Liver (tissue), 9 donors: ENCODE measurements around the gene NDUFAF2. TPM values are rescaled to one million over a fixed set of nuclear protein-coding genes. Genes with fewer than 3 reads are reported as not detected.

Experiments used
- DNase-seq: peaks from one replicate; pipeline ENCODE4 v3.0.0-alpha.2; 2017; ENCODE audit warnings: low spot score
- H3K27ac ChIP-seq, 2 donors: one replicate each; pipeline ENCODE4 v1.7.0; 2013; ENCODE audit warnings: inconsistent platforms in 2 of 2, low read length in 2 of 2, control low read depth in 1 of 2, low read depth in 1 of 2, mild to moderate bottlenecking in 1 of 2
- H3K27me3 ChIP-seq, 4 donors: one replicate each; pipeline versions ENCODE4 v1.6.1 to v1.7.0; 2013; ENCODE audit warnings: low read length in 3 of 4, inconsistent platforms in 1 of 4, mild to moderate bottlenecking in 1 of 4, moderate library complexity in 1 of 4; ENCODE audit not compliant: control insufficient read depth in 4 of 4, insufficient read depth in 4 of 4
- H3K36me3 ChIP-seq, 4 donors: one replicate each; pipeline versions ENCODE4 v1.6.1 to v1.7.0; 2013; ENCODE audit warnings: low read length in 3 of 4, mild to moderate bottlenecking in 3 of 4, low read depth in 1 of 4, moderate library complexity in 1 of 4; ENCODE audit not compliant: control insufficient read depth in 4 of 4, insufficient read depth in 3 of 4
- H3K4me1 ChIP-seq, 4 donors: one replicate each; pipeline versions ENCODE4 v1.6.1 to v1.7.0; 2013; ENCODE audit warnings: low read length in 3 of 4, mild to moderate bottlenecking in 3 of 4, moderate library complexity in 1 of 4; ENCODE audit not compliant: control insufficient read depth in 4 of 4, insufficient read depth in 4 of 4
- H3K4me3 ChIP-seq, 3 donors: one replicate each; pipeline versions ENCODE4 v1.6.1 to v1.7.0; 2013; ENCODE audit warnings: low read length in 3 of 3, control low read depth in 1 of 3, low read depth in 1 of 3, mild to moderate bottlenecking in 1 of 3
- H3K9ac ChIP-seq, 2 donors: one replicate each; pipeline ENCODE4 v1.7.0; 2013; ENCODE audit warnings: low read length in 2 of 2, mild to moderate bottlenecking in 2 of 2, moderate library complexity in 2 of 2, control low read depth in 1 of 2, low read depth in 1 of 2
- H3K9me3 ChIP-seq, 4 donors: one replicate each; pipeline versions ENCODE4 v1.6.1 to v1.7.0; 2013; ENCODE audit warnings: low read length in 3 of 4; ENCODE audit not compliant: control insufficient read depth in 4 of 4
- ATF3 ChIP-seq: IDR thresholded peaks from 2 replicates; pipeline ENCODE4 v1.6.1; 2016; ENCODE audit warnings: antibody characterized with exemption
- EGR1 ChIP-seq, 2 donors: IDR thresholded peaks; 2 replicates each; pipeline ENCODE4 v1.6.1; 2016 to 2018; ENCODE audit warnings: antibody characterized with exemption in 2 of 2, low read depth in 2 of 2
- FOXA1 ChIP-seq: IDR thresholded peaks from 2 replicates; pipeline ENCODE4 v1.6.1; 2016; ENCODE audit warnings: antibody characterized with exemption
- FOXA2 ChIP-seq: IDR thresholded peaks from 2 replicates; pipeline ENCODE4 v1.6.1; 2016; ENCODE audit warnings: antibody characterized with exemption
- GABPA ChIP-seq, 2 donors: IDR thresholded peaks in 1 of 2; conservative IDR thresholded peaks in 1 of 2; 2 replicates each; pipeline ENCODE4 v1.6.1; 2016; ENCODE audit warnings: antibody characterized with exemption in 2 of 2, mild to moderate bottlenecking in 1 of 2, moderate library complexity in 1 of 2
- HNF4A ChIP-seq, 2 donors: conservative IDR thresholded peaks; 2 replicates each; pipeline ENCODE4 v1.6.1; 2016; ENCODE audit warnings: antibody characterized with exemption in 2 of 2, mild to moderate bottlenecking in 2 of 2
- HNF4G ChIP-seq: IDR thresholded peaks from 2 replicates; pipeline ENCODE4 v1.6.1; 2016; ENCODE audit warnings: antibody characterized with exemption
- JUND ChIP-seq, 2 donors: IDR thresholded peaks; 2 replicates each; pipeline ENCODE4 v1.6.1; 2016; ENCODE audit warnings: antibody characterized with exemption in 2 of 2
- MAX ChIP-seq: IDR thresholded peaks from 2 replicates; pipeline ENCODE4 v1.6.1; 2016; ENCODE audit warnings: antibody characterized with exemption
- NR2F2 ChIP-seq: IDR thresholded peaks from 2 replicates; pipeline ENCODE4 v1.6.1; 2016; ENCODE audit warnings: antibody characterized with exemption
- RAD21 ChIP-seq, 2 donors: IDR thresholded peaks; 2 replicates each; pipeline ENCODE4 v1.6.1; 2016; ENCODE audit warnings: antibody characterized with exemption in 2 of 2, mild to moderate bottlenecking in 2 of 2
- REST ChIP-seq: IDR thresholded peaks from 2 replicates; pipeline ENCODE4 v1.6.1; 2016; ENCODE audit warnings: antibody characterized with exemption, mild to moderate bottlenecking
- RXRA ChIP-seq, 2 donors: IDR thresholded peaks; 2 replicates each; pipeline ENCODE4 v1.6.1; 2017 to 2018; ENCODE audit warnings: antibody characterized with exemption in 2 of 2, mild to moderate bottlenecking in 1 of 2
- SP1 ChIP-seq: IDR thresholded peaks from 2 replicates; pipeline ENCODE4 v1.6.1; 2018; ENCODE audit warnings: antibody characterized with exemption, mild to moderate bottlenecking
- TAF1 ChIP-seq: conservative IDR thresholded peaks from 2 replicates; pipeline ENCODE4 v1.6.1; 2016; ENCODE audit warnings: antibody characterized with exemption, mild to moderate bottlenecking
- YY1 ChIP-seq: IDR thresholded peaks from 2 replicates; pipeline ENCODE4 v1.6.1; 2016; ENCODE audit warnings: antibody characterized with exemption, mild to moderate bottlenecking
- WGBS: extraction: QIAGEN DNeasy Blood & Tissue Kit; methylation state at CpG from one replicate; pipeline ENCODE4 v1.1.7; 2013; 5-methylcytosine and 5-hydroxymethylcytosine counted together
- polyA plus RNA-seq, 2 donors: library from polyadenylated mRNA; stranded (reverse) in 1 of 2; unstranded in 1 of 2; fragments of 200-250 nt in 1 of 2; fragments of >200 nt in 1 of 2; fragmentation: Nextera tagmentation in 1 of 2; extraction: Ambion mirVana in 1 of 2; gene quantifications; one replicate each; pipeline versions ENCODE4 v1.2.1 to v1.2.3, GENCODE V29; 2013 to 2015
- total RNA-seq, 2 donors: library from RNA; depleted of rRNA; stranded (reverse); fragments of >200 nt; gene quantifications; one replicate each; pipeline ENCODE4 v1.2.3, GENCODE V29; 2014
- TF ChIP-seq, protein P1 (sequence below): IDR thresholded peaks from 2 replicates; pipeline ENCODE4 v1.6.1; 2016; ENCODE audit warnings: antibody characterized with exemption
- TF ChIP-seq, protein P2 (sequence below): fragments of 150-350 bp; IDR thresholded peaks from 2 replicates; pipeline ENCODE4 v1.5.1; 2017; ENCODE audit warnings: improper control_type of control experiment, low read depth, low read length; ENCODE audit not compliant: missing input control
- donor health status: healthy.
- donor health status: healthy.
- donor health status: healthy.
- donor health status: healthy.
- donor health status: healthy.

The NDUFAF2 gene
- total and polyA plus RNA-seq, 4 donors: 4.3 to 21.3 (median 12.5) TPM

DNA sequence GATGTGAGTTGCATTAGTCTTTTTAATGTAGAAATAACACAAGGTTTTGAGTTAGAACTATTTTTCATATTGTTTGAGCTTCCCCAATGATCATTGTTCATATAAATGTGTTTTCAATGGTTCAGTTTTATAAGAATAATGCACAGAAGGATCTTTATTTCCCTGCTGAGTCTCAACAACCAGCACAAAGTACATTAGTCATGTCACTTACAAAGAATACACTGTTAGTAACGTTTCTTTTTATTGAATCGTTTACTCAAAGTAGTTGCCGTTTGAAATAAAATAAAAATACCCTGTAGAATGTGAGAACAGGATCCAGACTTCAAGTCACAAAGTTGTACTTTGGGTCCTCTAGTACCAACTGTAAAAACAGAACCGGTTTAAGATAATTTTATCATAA lies 41.6 kb upstream of the NDUFAF2 start:
- Histone ChIP-seq H3K4me3 (no peak overlapping the region), H3K9ac (no peak overlapping the region), H3K36me3 (no peaks in the 10 kb centered on the region), H3K27ac (no peak overlapping the region), H3K27me3 (no peaks in the 10 kb centered on the region), H3K4me1 (no peaks in the 10 kb centered on the region), H3K9me3 (no peaks in the 10 kb centered on the region)
- 80% methylated on average over 4 of the region's 4 CpGs for WGBS
- DNase-seq: no peak
- TF ChIP-seq FOXA2 (no peak), YY1 (no peak), HNF4A (conservative IDR thresholded peaks at IDR 0.05) (no peak), SP1 (no peak), ATF3 (no peak), EGR1 (IDR thresholded peaks at IDR 0.05; ENCODE audit: low read depth in 2 of 2) (no peak), RXRA (IDR thresholded peaks at IDR 0.05) (no peak), HNF4G (no peak), RAD21 (IDR thresholded peaks at IDR 0.05) (no peak), NR2F2 (no peak), GABPA (IDR thresholded peaks at IDR 0.05 in 1 of 2, conservative IDR thresholded peaks at IDR 0.05 in 1 of 2) (no peak), JUND (IDR thresholded peaks at IDR 0.05) (no peak), FOXA1 (no peak)
- TF ChIP-seq, protein P1, sequence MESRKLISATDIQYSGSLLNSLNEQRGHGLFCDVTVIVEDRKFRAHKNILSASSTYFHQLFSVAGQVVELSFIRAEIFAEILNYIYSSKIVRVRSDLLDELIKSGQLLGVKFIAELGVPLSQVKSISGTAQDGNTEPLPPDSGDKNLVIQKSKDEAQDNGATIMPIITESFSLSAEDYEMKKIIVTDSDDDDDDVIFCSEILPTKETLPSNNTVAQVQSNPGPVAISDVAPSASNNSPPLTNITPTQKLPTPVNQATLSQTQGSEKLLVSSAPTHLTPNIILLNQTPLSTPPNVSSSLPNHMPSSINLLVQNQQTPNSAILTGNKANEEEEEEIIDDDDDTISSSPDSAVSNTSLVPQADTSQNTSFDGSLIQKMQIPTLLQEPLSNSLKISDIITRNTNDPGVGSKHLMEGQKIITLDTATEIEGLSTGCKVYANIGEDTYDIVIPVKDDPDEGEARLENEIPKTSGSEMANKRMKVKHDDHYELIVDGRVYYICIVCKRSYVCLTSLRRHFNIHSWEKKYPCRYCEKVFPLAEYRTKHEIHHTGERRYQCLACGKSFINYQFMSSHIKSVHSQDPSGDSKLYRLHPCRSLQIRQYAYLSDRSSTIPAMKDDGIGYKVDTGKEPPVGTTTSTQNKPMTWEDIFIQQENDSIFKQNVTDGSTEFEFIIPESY: no peak

DNA sequence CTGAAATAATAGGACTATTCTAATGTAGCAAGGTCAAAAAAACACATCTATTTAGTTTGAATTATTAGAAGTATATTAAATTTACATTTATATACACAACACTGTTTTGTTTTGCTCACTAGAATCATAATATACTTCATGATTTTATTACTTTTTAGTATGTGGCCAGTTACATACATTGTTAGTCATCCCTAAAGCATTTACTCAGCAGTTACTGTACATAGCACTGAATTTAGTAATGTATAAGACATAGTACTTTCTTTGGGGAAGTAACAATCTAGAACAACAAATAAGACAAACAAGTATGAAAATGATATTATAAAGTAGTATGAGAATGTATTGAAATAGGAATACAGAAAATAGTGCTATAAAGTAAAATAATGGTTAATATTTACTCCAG lies 28.4 kb upstream of the NDUFAF2 start:
- Histone ChIP-seq H3K9ac (no peak overlapping the region), H3K4me3 (no peak overlapping the region), H3K4me1 (no peaks in the 10 kb centered on the region), H3K9me3 (no peaks in the 10 kb centered on the region), H3K27ac (no peak overlapping the region), H3K27me3 (no peaks in the 10 kb centered on the region), H3K36me3 (peaks cover 0 to 7% (median 2%) of the 10 kb centered on the region in 4 donors)
- DNase-seq: no peak
- TF ChIP-seq RAD21 (IDR thresholded peaks at IDR 0.05): no peak
- no peak for TF ChIP-seq EGR1 (IDR thresholded peaks at IDR 0.05; ENCODE audit: low read depth in 2 of 2)
- no peak for TF ChIP-seq REST
- no peak for TF ChIP-seq GABPA (IDR thresholded peaks at IDR 0.05 in 1 of 2, conservative IDR thresholded peaks at IDR 0.05 in 1 of 2)
- TF ChIP-seq, protein P1: no peak
- no peak for TF ChIP-seq HNF4A (conservative IDR thresholded peaks at IDR 0.05)
- TF ChIP-seq YY1: no peak
- no peak for TF ChIP-seq RXRA (IDR thresholded peaks at IDR 0.05)
- TF ChIP-seq NR2F2: no peak
- TF ChIP-seq TAF1: no peak
- no peak for TF ChIP-seq JUND (IDR thresholded peaks at IDR 0.05)
- TF ChIP-seq, protein P2, sequence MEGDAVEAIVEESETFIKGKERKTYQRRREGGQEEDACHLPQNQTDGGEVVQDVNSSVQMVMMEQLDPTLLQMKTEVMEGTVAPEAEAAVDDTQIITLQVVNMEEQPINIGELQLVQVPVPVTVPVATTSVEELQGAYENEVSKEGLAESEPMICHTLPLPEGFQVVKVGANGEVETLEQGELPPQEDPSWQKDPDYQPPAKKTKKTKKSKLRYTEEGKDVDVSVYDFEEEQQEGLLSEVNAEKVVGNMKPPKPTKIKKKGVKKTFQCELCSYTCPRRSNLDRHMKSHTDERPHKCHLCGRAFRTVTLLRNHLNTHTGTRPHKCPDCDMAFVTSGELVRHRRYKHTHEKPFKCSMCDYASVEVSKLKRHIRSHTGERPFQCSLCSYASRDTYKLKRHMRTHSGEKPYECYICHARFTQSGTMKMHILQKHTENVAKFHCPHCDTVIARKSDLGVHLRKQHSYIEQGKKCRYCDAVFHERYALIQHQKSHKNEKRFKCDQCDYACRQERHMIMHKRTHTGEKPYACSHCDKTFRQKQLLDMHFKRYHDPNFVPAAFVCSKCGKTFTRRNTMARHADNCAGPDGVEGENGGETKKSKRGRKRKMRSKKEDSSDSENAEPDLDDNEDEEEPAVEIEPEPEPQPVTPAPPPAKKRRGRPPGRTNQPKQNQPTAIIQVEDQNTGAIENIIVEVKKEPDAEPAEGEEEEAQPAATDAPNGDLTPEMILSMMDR: no peak
- TF ChIP-seq MAX: no peak
- no peak for TF ChIP-seq ATF3
- TF ChIP-seq FOXA2: no peak
- TF ChIP-seq HNF4G: no peak
